Measurements from ENCODE around the gene MLPH.

DNA sequence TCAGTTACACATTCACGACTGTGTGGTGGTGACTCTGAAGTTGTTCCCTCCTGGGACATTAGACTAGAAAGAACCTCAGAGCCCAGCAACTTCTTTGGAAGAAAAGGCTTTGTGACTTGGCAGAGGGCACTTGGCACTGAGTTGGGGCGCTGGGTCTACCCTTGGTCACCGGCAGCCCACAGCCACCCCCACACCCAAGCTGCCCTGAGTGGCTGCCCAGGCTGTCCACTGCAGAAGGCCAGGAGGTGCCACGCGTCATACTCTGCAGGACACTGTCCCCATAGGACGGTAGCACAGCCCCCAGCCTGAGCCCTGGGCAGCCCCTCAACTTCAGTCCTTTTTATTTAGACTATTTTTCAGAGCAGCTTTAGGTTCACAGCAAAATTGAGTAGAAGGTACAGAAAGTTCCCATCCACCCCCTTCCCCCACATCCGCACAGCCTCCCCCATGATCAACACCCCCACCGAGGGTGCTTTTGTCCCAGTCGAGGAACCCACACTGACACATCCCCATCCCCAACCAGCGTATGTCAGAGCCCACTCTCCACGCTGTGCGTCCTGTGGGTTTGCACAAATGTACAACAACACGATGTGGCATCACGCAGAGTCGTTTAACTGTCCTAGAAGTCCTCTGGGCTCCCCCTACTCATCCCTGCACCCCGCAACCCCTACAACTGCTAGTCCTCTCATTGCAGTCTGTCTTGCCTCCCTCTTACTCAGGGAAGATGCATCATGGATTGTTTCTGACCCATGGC is 80.4 kb downstream of the MLPH start:
- TF ChIP-seq CTCF (IDR thresholded peaks at IDR 0.05 in 8 of 11, conservative IDR thresholded peaks at IDR 0.05 in 3 of 11) (no peak), POLR2A (IDR thresholded peaks at IDR 0.05) (no peak), POLR2AphosphoS5 (IDR thresholded peaks at IDR 0.05) (no peak)
